HG02973 (cell line): ENCODE data around the gene GBP3.
"Not testable (repeated sequence)": the region's sequence is repeated elsewhere in the genome, so short reads cannot be mapped to it uniquely, and the experiment has no call there.

Source experiments
- ATAC-seq: cut with Tn5 transposase; IDR thresholded peaks from one replicate; pipeline ENCODE4 v1.9.1; 2021; ENCODE audit warnings: moderate library complexity; ENCODE audit not compliant: unreplicated experiment

GBP3 gene

DNA sequence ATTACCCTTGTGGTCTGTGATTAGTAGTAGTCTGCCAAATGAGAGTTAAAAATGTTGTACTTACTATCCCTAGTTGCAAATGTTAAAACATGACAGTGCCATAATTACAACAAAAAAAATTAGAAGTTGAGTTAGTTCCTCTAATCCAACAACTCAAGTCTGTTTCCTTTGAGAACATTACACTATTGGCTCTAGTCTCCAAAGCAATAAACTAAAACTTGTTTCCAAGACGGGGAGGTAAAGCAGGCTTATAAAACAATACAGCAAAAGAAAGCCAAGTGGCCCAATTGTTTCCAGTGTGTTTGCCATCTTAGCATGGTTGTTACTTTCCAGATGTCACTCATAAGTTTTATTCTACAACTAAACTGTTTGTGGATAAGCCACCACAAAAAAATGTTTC is 41.8 kb downstream of the GBP3 start:
- no peak for ATAC-seq

DNA sequence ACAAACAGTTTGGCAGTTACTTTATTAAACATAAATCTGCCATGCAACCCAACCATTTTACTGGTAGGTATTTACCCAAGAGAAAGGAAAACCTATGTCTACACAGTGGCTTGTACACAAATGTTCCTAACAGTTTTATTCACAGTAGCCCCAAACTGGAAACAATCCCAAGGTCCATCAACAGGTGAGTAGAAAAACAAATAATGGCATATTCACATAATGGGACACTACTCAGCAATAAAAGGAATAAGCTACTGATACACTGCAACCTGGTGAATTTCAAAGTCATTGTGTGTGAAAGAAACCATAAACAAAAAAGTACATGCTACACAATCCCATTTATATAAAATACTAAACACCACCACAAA is 42.9 kb downstream of the GBP3 start:
- ATAC-seq = no peak

DNA sequence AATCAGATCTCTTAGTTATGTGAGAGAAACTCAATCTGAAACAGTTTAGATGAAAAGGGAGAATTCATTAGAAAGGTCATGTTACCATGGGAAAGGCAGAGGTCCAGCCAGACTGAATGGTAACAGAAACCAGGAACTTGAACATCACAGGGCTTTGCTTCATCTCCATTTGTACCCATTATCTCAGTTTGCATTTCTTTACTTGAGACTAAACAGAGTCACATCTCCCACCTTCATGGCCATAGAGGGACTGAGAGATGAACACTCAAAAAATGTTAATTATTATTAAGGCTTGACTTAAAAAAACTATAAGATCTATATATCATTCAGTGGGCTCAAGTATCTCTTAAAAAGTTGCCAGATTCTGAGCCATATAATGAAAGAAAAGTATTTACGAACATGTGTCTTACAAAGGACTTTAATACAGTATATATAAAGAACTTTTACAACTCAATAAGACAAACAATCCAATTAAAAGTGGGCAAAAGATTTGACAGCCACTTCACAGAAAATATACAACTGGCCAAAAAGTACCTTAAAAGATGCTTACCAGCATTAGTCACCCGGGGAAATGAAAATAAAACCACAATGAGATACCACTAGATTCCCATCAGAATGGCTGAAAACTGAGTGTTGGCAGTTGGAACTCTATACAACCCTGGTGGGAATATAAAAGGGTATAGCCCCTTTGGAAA is 43.5 kb downstream of the GBP3 start:
- ATAC-seq = no peak

DNA sequence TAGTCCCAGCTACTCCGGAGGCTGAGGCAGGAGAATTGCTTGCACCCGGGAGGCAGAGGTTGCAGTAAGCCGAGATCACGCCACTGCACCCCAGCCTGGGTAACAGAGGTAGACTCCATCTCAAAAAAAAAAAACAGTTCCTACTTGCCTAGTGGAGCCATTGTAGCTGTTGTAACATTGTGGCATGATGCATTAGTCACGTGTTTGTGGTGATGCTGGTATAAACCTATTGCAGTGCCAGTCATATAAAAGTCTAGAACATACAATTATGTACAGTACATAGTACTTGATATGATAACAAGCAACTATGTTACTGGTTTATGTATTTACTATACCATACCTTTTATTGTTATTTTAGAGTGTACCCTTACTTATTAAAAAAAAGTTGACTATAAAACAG is 46.4 kb downstream of the GBP3 start:
- no peak for ATAC-seq

DNA sequence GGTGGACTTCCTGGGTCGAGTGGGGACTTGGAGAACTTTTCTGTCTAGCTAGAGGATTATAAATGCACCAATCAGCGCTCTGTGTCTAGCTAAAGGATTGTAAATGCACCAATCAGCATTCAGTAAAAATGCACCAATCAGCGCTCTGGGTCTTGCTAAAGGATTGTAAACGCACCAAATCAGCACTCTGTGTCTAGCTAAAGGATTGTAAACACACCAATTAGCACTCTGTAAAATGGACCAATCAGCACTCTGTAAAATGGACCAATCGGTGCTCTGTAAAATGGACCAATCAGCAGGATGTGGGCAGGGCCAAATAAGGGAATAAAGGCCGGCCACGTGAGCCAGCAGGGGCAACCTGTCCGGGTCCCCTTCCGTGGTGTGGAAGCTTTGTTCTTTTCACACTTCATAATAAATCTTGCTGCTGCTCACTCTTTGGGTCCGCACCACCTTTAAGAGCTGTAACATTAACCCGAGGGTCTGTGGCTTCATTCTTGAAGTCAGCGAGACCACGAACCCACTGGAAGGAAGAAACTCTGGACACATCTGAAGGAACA is 48.0 kb downstream of the GBP3 start:
- not testable (repeated sequence) for ATAC-seq

DNA sequence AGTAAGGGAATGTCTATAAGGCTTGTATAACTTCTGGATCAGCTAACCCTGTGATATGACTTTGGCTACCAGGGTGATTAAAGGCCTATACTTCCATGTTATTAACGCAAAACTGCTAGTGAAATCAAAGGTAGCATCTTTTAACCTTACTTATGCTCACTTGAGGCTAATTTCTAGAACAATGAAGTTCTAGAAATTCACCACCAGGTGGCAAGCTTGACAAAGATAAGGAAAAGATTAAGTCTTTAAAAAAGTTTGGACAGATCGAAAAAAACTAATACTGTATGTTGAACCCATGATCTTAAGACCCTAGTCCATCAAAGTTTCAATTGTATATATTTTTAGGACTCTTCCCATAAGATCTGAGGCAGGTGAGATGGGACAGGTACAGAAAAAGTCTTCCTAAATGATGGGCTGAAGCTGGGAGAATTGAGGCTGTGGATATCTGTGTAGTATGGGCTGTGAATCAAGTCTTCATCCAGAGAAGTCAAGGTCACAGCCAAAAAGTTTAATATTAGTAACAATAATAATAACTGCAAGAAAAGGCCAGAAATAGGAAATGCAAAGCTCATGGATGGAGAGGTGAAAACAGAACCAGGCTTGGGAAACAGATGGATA is 49.0 kb downstream of the GBP3 start:
- no peak for ATAC-seq

DNA sequence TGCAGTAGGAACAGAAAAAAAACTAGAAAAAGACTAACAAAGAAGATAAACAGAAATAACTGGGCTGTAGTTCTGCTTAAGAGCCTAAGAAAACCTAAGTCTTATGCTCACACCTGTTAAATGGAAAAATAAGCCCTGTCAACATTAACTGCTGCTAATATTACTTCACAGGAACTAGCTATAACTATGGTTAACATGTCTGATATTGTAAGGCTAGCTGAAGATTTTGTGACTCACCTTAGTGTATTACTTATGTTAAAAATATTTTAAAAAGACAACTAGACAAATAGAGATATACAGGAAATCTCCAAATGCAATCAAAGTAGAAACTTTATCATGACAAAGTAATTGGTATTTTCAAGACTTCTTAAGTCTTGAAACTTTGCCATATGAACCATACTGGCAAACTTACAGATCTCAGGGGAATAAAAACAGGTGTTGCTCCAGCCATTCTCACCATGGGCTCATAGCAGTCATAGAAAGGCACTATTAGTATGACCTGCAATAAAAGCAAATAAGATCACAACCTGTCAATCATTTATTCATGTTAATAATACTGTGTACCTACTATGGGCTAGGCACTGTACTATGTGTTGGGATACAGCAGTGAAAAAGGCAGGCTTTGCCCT is 60.9 kb downstream of the GBP3 start:
- ATAC-seq = no peak

DNA sequence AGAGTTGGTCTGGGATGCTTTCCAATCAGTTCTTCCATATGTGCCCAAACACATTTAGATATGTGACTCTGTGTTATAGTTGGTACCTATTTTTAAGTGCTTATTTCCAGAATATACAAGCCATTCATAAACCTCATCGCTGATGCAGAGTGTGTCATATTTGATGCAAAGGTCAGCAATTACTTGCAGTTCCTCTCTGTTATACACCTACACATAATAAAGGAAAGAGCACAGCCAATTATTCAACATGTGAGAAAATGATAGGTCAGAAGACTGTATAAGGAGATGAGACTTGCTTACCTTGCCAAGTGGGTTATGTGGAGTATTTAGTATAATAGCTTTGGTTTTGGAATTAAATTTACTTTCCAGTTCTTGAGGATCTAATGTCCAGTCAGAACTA is 61.6 kb downstream of the GBP3 start:
- ATAC-seq = no peak
